C4-2B (cell line): ENCODE measurements around the gene SPON2.

Experiments
- CTCF ChIP-seq: fragments of 450-650 bp; conservative IDR thresholded peaks from 2 replicates; pipeline ENCODE4 v1.5.1; 2017; ENCODE audit warnings: mild to moderate bottlenecking
- ZFX ChIP-seq: fragments of 450-650 bp; IDR thresholded peaks from 2 replicates; pipeline ENCODE4 v1.6.1; 2017

- TF ChIP-seq CTCF (no peak), ZFX (no peak)
These were observed 7.6 kb upstream of the SPON2 start for GRCh38 chr4:1179976-1180375.
